ENCODE measurements around the gene ERMARD.

The ERMARD gene

GRCh38 chr6:169811072-169811471 is 59.6 kb downstream of the ERMARD start:
- TF ChIP-seq, protein P1, sequence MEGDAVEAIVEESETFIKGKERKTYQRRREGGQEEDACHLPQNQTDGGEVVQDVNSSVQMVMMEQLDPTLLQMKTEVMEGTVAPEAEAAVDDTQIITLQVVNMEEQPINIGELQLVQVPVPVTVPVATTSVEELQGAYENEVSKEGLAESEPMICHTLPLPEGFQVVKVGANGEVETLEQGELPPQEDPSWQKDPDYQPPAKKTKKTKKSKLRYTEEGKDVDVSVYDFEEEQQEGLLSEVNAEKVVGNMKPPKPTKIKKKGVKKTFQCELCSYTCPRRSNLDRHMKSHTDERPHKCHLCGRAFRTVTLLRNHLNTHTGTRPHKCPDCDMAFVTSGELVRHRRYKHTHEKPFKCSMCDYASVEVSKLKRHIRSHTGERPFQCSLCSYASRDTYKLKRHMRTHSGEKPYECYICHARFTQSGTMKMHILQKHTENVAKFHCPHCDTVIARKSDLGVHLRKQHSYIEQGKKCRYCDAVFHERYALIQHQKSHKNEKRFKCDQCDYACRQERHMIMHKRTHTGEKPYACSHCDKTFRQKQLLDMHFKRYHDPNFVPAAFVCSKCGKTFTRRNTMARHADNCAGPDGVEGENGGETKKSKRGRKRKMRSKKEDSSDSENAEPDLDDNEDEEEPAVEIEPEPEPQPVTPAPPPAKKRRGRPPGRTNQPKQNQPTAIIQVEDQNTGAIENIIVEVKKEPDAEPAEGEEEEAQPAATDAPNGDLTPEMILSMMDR (conservative IDR thresholded peaks at IDR 0.05; ENCODE audit: low read depth, low read length) = no peak
- DNase-seq (ENCODE audit: low read depth) = no peak
- no peak overlapping the region for H3K4me3 ChIP-seq (ENCODE audit: low read length)

GRCh38 chr6:169811521-169812256 is 60.3 kb downstream of the ERMARD start:
- DNase-seq (ENCODE audit: low read depth) = no peak
- no peak overlapping the region for H3K4me3 ChIP-seq (ENCODE audit: low read length)
- TF ChIP-seq, protein P1 (conservative IDR thresholded peaks at IDR 0.05; ENCODE audit: low read depth, low read length) = no peak

- TF ChIP-seq, protein P1 (conservative IDR thresholded peaks at IDR 0.05; ENCODE audit: low read depth, low read length) = no peak
- no peak for DNase-seq (ENCODE audit: low read depth)
- H3K4me3 ChIP-seq (ENCODE audit: low read length) = no peak overlapping the region
Observed at GRCh38 chr6:169812257-169812644, 60.8 kb downstream of the ERMARD start.

GRCh38 chr6:169813969-169814368 is 62.5 kb downstream of the ERMARD start:
- no peak for DNase-seq (ENCODE audit: low read depth)
- TF ChIP-seq, protein P1 (conservative IDR thresholded peaks at IDR 0.05; ENCODE audit: low read depth, low read length) = no peak
- no peak overlapping the region for H3K4me3 ChIP-seq (ENCODE audit: low read length)

GRCh38 chr6:169816054-169816453 is 64.6 kb downstream of the ERMARD start:
- no peak overlapping the region for H3K4me3 ChIP-seq (ENCODE audit: low read length)
- TF ChIP-seq, protein P1 (conservative IDR thresholded peaks at IDR 0.05; ENCODE audit: low read depth, low read length) = no peak
- DNase-seq (ENCODE audit: low read depth) = no peak

- no peak overlapping the region for H3K4me3 ChIP-seq (ENCODE audit: low read length)
- TF ChIP-seq, protein P1 (conservative IDR thresholded peaks at IDR 0.05; ENCODE audit: low read depth, low read length) = no peak
Observed at GRCh38 chr6:169816975-169817374, 65.6 kb downstream of the ERMARD start.

GRCh38 chr6:169820358-169820757 is 68.9 kb downstream of the ERMARD start:
- no peak for DNase-seq (ENCODE audit: low read depth)
- H3K4me3 ChIP-seq (ENCODE audit: low read length) = no peak overlapping the region
- TF ChIP-seq, protein P1 (conservative IDR thresholded peaks at IDR 0.05; ENCODE audit: low read depth, low read length) = no peak

More at GRCh38 chr6:169816975-169817374, 65.6 kb downstream of the ERMARD start:
- DNase-seq (ENCODE audit: low read depth) = no peak

Data from retinal pigment epithelial cell (primary cell).